Activated CD4-positive, CD25-positive, alpha-beta regulatory T cell treated with anti-CD3 and anti-CD28 coated beads, Interleukin-2, amount 50 U/mL, for 72 hours (primary cell): ENCODE results near the gene SH3RF3.

Experiments
- DNase-seq: peaks from one replicate; pipeline ENCODE4 v3.0.0; 2021

The SH3RF3 gene

DNA sequence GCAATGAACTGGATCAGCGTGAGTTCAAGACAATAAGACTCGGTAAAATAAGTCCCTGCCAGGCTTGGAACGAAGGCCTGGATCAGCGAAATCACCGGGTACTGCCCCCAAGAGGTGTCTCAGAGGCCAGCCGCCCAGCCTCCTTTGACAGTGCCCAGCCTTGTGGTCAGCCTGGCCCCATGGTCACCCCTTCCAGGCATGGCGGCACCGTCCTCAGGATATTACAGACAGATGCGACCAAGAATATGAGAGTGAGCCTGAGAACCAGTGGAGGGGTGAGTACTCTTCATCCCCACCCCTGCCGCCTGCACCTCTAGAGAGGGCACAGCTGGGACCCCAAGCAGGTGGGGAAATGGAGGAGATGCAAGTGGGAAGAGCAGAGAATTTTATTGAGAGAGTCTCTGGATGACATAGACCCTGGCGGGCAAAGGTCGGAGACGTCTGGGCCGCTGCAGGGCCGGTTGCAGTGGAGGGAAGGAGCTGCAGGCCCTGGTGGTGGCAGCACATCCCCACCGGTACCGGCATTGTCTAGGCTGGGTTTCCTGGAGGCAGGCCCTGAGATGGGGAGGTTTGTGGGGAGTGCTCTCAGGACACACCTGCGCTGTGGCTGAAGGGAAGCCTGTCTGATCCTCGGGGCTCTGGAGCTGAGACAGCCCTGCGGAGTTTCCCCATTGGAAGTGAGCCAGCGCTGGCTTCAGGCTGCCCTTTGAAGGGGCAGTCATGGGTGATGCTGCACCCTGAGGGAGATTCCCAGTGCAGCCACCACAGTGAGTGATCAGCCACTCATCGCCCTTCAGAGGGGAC lies 294.8 kb downstream of the SH3RF3 start:
- no peak for DNase-seq

DNA sequence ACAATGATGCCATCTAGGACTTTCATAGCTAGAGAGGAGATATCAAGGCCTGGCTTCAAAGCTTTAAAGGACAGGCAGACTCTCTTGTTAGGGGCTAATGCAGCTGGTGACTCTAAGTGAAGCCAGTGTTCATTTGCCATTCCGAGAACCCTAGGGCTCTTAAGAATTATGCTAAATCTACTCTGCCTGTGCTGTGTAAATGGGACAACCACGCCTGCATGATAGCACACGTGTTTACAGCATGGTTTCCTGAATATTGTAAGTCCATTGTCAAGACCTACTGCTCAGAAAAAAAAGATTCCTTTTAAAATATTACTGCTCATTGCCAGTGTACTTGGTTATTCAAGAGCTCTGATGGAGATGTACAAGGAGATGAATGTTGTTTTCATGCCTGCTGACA lies 296.4 kb downstream of the SH3RF3 start:
- DNase-seq, result no peak

DNA sequence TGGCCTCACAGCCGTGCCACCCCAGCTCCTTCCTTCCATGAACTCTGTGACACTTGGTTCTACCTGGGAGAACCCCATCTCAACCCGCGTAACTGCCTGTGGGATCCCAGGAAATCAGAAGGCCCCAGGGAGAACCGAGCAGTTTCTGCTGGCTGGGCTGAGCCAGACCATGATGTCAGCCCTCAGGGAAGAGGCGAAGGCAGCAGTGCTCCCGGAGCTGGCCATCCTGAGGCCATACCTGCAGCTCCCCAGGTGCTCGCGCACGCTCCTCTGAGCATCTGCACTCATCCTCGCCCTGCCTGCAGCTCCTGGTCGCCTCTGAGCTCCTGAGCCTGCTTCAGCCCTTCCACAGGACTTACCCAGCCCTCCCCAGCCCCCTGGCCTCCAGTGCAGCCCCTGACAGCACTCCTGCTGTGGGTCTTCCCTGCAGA lies 298.7 kb downstream of the SH3RF3 start:
- DNase-seq, result no peak

GRCh38 chr2:109428281-109428680 lies 299.3 kb downstream of the SH3RF3 start:
- DNase-seq, result no peak

- no peak for DNase-seq
Measured at GRCh38 chr2:109428841-109429566, 300.0 kb downstream of the SH3RF3 start.

DNA sequence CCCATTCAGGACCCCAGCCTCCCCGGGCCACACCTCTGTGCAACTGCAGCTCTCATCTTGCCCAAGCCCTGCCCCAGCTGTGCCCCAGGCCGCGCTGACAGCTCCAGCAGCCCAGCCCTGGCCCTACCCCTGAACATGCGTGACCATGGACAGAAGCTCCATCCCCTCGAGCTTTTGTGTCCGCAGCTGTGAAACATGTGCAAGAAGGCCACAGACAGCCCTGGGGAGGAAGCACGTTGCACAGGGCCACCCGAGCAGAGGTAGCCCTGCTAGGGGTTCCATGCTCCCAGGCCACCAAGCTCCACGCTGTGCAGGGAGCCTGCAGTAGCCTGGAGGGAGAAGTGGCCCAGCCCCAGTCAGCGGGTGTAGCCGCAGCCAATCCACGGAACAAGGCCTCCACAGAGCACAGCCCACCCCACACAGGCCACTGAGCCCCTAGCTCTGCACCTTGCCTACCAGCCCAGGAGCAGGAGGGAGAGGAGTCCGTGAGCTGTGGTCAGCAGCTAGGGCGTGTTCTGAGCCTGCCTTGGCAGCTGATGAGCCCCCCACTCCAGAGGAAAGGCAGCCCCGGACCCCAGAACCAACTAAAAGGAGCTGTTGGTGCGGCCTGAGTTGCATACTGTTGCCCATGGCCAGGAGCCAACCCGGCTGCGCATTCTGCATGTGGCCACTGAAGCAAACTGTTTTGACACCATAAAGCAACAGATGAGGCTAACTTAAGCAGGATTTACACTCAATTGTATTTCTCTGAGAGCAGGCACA lies 300.7 kb downstream of the SH3RF3 start:
- no peak for DNase-seq

DNA sequence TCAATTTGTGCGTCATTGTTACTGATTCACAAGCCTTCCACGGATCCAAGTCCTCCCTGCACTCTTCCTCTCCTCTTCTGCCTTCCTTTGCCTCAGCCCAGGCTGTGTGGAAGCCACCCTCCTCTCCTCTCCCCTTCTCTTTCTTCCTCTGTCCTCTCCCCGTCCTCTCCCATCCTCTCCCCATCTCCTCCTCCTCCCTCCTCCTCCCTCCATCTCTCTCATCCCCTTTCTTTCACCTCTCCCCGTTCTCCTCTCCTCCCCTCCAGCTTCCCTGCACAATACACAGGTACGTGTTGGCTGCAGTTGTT lies 301.3 kb downstream of the SH3RF3 start:
- DNase-seq, result no peak

DNA sequence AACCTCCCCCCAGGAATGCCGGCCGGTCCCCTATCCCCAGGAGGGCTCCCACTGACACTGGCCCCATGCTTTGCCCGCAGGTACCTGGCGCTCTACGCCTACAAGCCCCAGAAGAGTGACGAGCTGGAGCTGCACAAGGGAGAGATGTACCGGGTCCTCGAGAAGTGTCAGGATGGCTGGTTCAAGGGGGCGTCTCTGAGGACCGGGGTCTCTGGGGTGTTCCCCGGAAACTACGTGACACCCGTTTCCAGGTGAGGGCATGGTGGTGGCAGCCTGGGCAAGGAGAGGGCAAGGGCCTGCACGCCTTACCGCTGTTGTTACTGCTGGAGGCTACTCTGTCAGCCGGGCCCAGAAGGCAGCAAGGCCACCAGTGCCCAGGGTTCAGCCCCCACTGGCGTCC lies 303.4 kb downstream of the SH3RF3 start:
- no peak for DNase-seq

- no peak for DNase-seq
Measured at GRCh38 chr2:109433486-109433885, 304.5 kb downstream of the SH3RF3 start.

DNA sequence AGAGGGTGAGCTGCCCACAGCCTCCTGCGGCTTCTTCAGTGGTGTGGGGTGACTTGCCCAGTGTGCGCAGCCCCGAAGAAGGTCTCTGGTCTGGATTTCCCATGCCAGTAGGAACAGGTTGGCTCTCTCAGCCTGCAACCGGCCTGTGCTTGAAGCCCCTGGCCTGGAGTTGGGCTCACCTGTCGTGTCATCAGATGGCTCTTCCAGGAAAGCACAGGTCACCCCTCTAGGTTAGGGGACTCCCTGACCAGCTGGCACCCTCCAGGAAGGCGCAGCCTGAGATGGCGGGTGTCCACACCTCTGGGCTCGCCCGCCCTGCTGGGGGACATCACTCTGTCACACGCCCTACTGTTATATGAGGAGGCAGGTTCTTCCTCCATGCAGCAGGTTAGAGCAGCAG lies 304.9 kb downstream of the SH3RF3 start:
- no peak for DNase-seq

DNA sequence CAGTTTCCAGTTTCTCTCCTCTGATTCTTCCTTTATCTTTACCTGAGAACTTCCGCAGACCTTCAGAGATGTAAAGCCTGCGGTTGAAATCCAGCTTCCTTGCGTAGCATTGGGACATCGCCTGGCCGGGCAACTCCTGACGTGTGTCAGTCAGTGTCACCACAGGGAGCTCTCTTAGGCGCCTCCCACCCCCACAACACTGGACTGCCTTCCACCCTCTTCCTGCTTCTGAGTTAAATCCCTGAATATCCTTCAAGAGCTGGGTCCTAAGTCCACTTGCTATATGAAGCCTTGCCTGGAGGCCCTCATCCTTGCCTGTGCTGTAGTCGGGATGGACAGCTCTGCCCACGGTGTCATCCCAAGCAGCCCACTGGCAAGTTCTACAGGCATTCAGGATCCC lies 305.3 kb downstream of the SH3RF3 start:
- no peak for DNase-seq

GRCh38 chr2:109435066-109435690 lies 306.2 kb downstream of the SH3RF3 start:
- no peak for DNase-seq

- no peak for DNase-seq
Measured at GRCh38 chr2:109435901-109436598, 307.0 kb downstream of the SH3RF3 start.

GRCh38 chr2:109436610-109437225 lies 307.7 kb downstream of the SH3RF3 start:
- DNase-seq, result no peak

DNA sequence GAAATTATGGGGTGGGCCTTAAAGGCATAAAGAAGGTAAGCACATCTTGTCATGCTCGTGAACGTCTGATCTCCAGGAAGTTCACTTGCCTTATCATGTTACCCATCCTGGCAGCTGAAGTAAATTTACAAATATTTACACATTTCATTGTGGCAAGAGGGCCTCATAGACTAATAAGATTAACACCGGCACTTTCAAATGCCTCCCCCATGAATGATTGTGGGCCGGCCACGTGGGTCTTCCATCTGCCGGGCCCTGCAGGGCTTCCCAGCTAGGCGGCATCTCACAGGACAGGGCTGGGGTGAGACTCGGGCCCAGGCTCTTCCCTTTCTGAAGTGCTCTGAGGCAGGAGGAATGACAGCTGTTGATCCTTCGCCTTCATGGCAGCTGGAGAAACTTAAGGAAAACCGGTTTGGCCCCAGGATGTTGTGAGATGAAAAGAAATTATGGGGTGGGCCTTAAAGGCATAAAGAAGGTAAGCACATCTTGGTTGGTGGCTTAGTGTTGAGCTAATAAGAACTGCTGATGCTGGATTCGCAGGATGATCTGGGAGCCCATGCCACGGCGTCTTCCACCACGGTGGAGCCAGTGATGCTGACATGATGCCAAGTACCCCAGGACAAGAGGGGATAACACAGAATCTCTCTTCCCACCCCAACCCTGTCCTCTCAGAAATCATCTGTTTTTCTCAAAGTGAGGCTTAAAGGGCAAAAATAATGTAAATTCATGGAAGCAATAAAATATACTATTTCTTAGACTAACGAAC lies 308.5 kb downstream of the SH3RF3 start:
- no peak for DNase-seq

DNA sequence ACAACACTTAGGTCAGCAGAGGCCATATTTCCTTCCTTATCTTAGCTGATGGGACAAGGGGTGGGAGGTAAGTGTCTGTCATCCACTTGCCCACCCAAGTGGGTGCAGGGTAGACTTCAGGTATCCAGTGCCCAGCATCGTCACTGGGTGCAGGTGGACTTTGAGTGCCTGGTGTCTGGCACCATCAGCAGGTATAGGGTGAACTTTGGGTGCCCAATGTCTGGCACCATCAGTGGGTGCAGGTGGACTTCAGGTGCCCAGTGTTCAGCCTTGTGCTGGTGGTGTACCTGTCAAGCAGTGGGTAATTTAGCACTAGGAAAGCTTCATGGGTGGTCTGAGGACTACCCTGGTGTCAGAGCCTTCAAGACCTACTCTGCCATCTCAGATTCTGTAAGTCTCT lies 309.1 kb downstream of the SH3RF3 start:
- DNase-seq, result no peak

GRCh38 chr2:109438773-109439389 lies 309.9 kb downstream of the SH3RF3 start:
- no peak for DNase-seq

- DNase-seq, result no peak
Measured at GRCh38 chr2:109439390-109439786, 310.4 kb downstream of the SH3RF3 start.

DNA sequence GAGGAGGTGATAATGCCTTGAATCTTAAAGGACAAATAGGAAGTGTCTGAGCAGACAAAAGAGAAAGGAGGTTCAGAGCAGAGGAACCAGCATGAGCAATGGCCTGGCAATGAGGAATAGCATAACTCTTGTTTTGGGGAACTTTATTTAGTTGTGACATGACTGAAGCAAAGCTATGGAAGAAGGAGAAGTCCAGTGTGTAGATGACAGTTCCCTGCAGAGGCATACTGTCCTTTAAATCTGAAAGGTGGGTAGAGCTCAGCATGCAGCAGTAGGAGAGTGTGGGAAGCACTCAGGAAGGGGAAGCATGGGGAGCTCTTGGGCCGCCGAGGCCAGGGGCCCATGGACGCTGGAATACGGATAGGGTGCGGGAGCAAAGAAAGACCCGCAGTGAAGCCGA lies 311.0 kb downstream of the SH3RF3 start:
- no peak for DNase-seq

GRCh38 chr2:109440499-109441156 lies 311.6 kb downstream of the SH3RF3 start:
- DNase-seq, result no peak
